Naive thymus-derived CD4-positive, alpha-beta T cell (primary cell): ENCODE data around the gene ACACA. TPM values are rescaled to one million over a fixed set of nuclear protein-coding genes. Genes with fewer than 3 reads are reported as not detected.
A peak's percentile ranks its signal among the peaks of the same experiment; 100 is the strongest.

ENCODE experiments used
- ATAC-seq: fragments of 150-1000 bp; cut with Tn5 transposase; 2 replicates; pipeline ENCODE4 v1.10.0; 2021; ENCODE audit warnings: mild to moderate bottlenecking, moderate library complexity
- CTCF ChIA-PET: fragments of 350-600 bp; sonication (Branson Sonifier 250); formaldehyde crosslinking; loops from one replicate; lab custom pipeline; 2021; ENCODE audit warnings: antibody characterized with exemption; lab: Charles Lee
- POLR2A ChIA-PET: fragments of 350-600 bp; sonication (Branson Sonifier 250); formaldehyde crosslinking; loops from one replicate; lab custom pipeline; 2021; ENCODE audit warnings: antibody characterized with exemption, inconsistent platforms; lab: Charles Lee
- DNase-seq, 9 donors: peaks; one replicate each; pipeline versions ENCODE4 v3.0.0 to v3.0.0-alpha.2; 2020 to 2022; ENCODE audit warnings: mixed read lengths in 1 of 9
- H3K27ac ChIP-seq: one replicate; pipeline ENCODE4 v1.7.0; 2013; ENCODE audit warnings: mild to moderate bottlenecking, low read depth, low read length, moderate library complexity
- H3K27me3 ChIP-seq, 2 donors: one replicate each; pipeline ENCODE4 v1.7.0; 2013; ENCODE audit warnings: low read length in 2 of 2, mild to moderate bottlenecking in 2 of 2, moderate library complexity in 2 of 2; ENCODE audit not compliant: control insufficient read depth in 2 of 2, insufficient read depth in 2 of 2
- H3K36me3 ChIP-seq, 3 experiments: 1 replicate in 2 of 3; 2 replicates in 1 of 3; pipeline ENCODE4 v1.7.0; 2013; ENCODE audit warnings: low read length in 3 of 3, mild to moderate bottlenecking in 3 of 3, moderate library complexity in 1 of 3; ENCODE audit not compliant: insufficient read depth in 3 of 3, control insufficient read depth in 2 of 3
- H3K4me1 ChIP-seq, 2 donors: one replicate each; pipeline ENCODE4 v1.7.0; 2013; ENCODE audit warnings: low read length in 2 of 2, mild to moderate bottlenecking in 2 of 2, moderate library complexity in 1 of 2; ENCODE audit not compliant: control insufficient read depth in 2 of 2, insufficient read depth in 2 of 2
- H3K4me3 ChIP-seq: 2 replicates; pipeline ENCODE4 v1.7.0; 2013; ENCODE audit warnings: mild to moderate bottlenecking, low read length
- H3K9me3 ChIP-seq, 3 experiments: 1 replicate in 2 of 3; 2 replicates in 1 of 3; pipeline ENCODE4 v1.7.0; 2013; ENCODE audit warnings: low read length in 3 of 3; ENCODE audit not compliant: control insufficient read depth in 2 of 3
- H3K27ac Mint-ChIP-seq, 9 donors: one replicate each; pipeline ENCODE4 v1.8.0; 2020 to 2022; ENCODE audit warnings: mixed read lengths in 9 of 9, mild to moderate bottlenecking in 8 of 9, moderate library complexity in 5 of 9, inconsistent platforms in 2 of 9
- H3K27me3 Mint-ChIP-seq, 5 donors: one replicate each; pipeline ENCODE4 v1.8.0; 2021 to 2022; ENCODE audit warnings: mixed read lengths in 5 of 5, mild to moderate bottlenecking in 1 of 5
- H3K36me3 Mint-ChIP-seq, 5 donors: one replicate each; pipeline ENCODE4 v1.8.0; 2020 to 2022; ENCODE audit warnings: mixed read lengths in 5 of 5, mild to moderate bottlenecking in 3 of 5, inconsistent platforms in 1 of 5
- H3K4me1 Mint-ChIP-seq, 7 donors: one replicate each; pipeline ENCODE4 v1.8.0; 2020 to 2022; ENCODE audit warnings: mixed read lengths in 7 of 7, mild to moderate bottlenecking in 3 of 7, inconsistent platforms in 1 of 7
- H3K4me3 Mint-ChIP-seq, 10 donors: one replicate each; pipeline ENCODE4 v1.8.0; 2020 to 2022; ENCODE audit warnings: mild to moderate bottlenecking in 10 of 10, mixed read lengths in 10 of 10, moderate library complexity in 6 of 10, inconsistent platforms in 2 of 10
- H3K9me3 Mint-ChIP-seq, 11 donors: one replicate each; pipeline ENCODE4 v1.8.0; 2020 to 2022; ENCODE audit warnings: mixed read lengths in 11 of 11, mild to moderate bottlenecking in 4 of 11, inconsistent platforms in 1 of 11, moderate library complexity in 1 of 11
- intact Hi-C, 2 donors: fragments of 100-400 bp; cut with micrococcal nuclease; formaldehyde crosslinking; loops; one replicate each; pipeline ENCODE4 v1.15.1; 2023
- polyA plus RNA-seq, 2 donors: library from polyadenylated mRNA; unstranded; fragments of 300-500 nt; fragmentation: Illumina TruSeq; gene quantifications; one replicate each; pipeline ENCODE4 v1.2.3, GENCODE V29; 2021
- total RNA-seq, 6 experiments: library from RNA in 5 of 6; stranded (reverse) in 5 of 6; gene quantifications; 1 replicate in 5 of 6; 2 replicates in 1 of 6; pipeline ENCODE4 v1.2.3 and lab custom pipeline; 2021 to 2026

The ACACA gene
- total and polyA plus RNA-seq, 7 experiments from 2014 or later: 6.1 to 47.0 (median 14.5) TPM

GRCh38 chr17:37168731-37169353, 237.8 kb downstream of the ACACA start:
- ATAC-seq (no peak), DNase-seq (no peak)
- Histone ChIP-seq H3K4me1 (no peaks in the 10 kb centered on the region), H3K9me3 (no peaks in the 10 kb centered on the region), H3K36me3 (peaks cover 0 to 3% (median 0%) of the 10 kb centered on the region in 3 experiments), H3K27ac (no peak overlapping the region), H3K27me3 (no peaks in the 10 kb centered on the region), H3K4me3 (no peak overlapping the region)
- peaks cover 0 to 9% (median 0%) of the 10 kb centered on the region in 5 donors for H3K36me3 Mint-ChIP-seq
- POLR2A ChIA-PET: no interaction called here
- H3K4me3 Mint-ChIP-seq: no peak overlapping the region
- no peak overlapping the region for H3K27ac Mint-ChIP-seq
- CTCF ChIA-PET: no interaction called here
- no peaks in the 10 kb centered on the region for H3K27me3 Mint-ChIP-seq
- intact Hi-C loops: no loop called here
- peaks cover 0 to 1% (median 0%) of the 10 kb centered on the region in 7 donors for H3K4me1 Mint-ChIP-seq
- H3K9me3 Mint-ChIP-seq: no peaks in the 10 kb centered on the region

GRCh38 chr17:37167756-37168155, 238.9 kb downstream of the ACACA start:
- H3K4me3 ChIP-seq: no peak overlapping the region
- Mint-ChIP-seq H3K36me3 (peaks cover 0 to 15% (median 2%) of the 10 kb centered on the region in 5 donors), H3K4me1 (peaks cover 0 to 1% (median 0%) of the 10 kb centered on the region in 7 donors), H3K27me3 (no peaks in the 10 kb centered on the region), H3K4me3 (no peak overlapping the region), H3K9me3 (no peaks in the 10 kb centered on the region), H3K27ac (no peak overlapping the region)
- POLR2A ChIA-PET: no interaction called here
- CTCF ChIA-PET: no interaction called here
- intact Hi-C loops: no loop called here
- H3K36me3 ChIP-seq: peaks cover 0 to 9% (median 0%) of the 10 kb centered on the region in 3 experiments
- H3K27ac ChIP-seq: no peak overlapping the region
- DNase-seq (no peak), ATAC-seq (no peak)
- no peaks in the 10 kb centered on the region for H3K4me1 ChIP-seq
- no peaks in the 10 kb centered on the region for H3K9me3 ChIP-seq
- H3K27me3 ChIP-seq: no peaks in the 10 kb centered on the region

- H3K27ac ChIP-seq: no peak overlapping the region
- H3K4me1 ChIP-seq: no peaks in the 10 kb centered on the region
- no peaks in the 10 kb centered on the region for H3K4me1 Mint-ChIP-seq
- ChIA-PET CTCF (no interaction called here), POLR2A (no interaction called here)
- H3K27me3 ChIP-seq: no peaks in the 10 kb centered on the region
- H3K9me3 Mint-ChIP-seq: no peaks in the 10 kb centered on the region
- H3K36me3 Mint-ChIP-seq: peaks cover 6 to 40% (median 22%) of the 10 kb centered on the region in 5 donors
- H3K9me3 ChIP-seq: no peaks in the 10 kb centered on the region
- ATAC-seq: no peak
- H3K36me3 ChIP-seq: peaks cover 0 to 24% (median 0%) of the 10 kb centered on the region in 3 experiments
- intact Hi-C loops: no loop called here
- peak overlapping the region in 1 of 9 donors; percentile 43 for H3K27ac Mint-ChIP-seq
- H3K4me3 Mint-ChIP-seq: no peak overlapping the region
- H3K4me3 ChIP-seq: no peak overlapping the region
- H3K27me3 Mint-ChIP-seq: no peaks in the 10 kb centered on the region
- no peak for DNase-seq
Observed at GRCh38 chr17:37164057-37164456, 242.6 kb downstream of the ACACA start.

GRCh38 chr17:37162800-37163199, 243.8 kb downstream of the ACACA start:
- H3K4me3 ChIP-seq: no peak overlapping the region
- intact Hi-C loops: no loop called here
- H3K36me3 ChIP-seq: peaks cover 0 to 24% (median 0%) of the 10 kb centered on the region in 3 experiments
- Mint-ChIP-seq H3K27me3 (no peaks in the 10 kb centered on the region), H3K27ac (no peak overlapping the region), H3K9me3 (no peaks in the 10 kb centered on the region), H3K4me1 (no peaks in the 10 kb centered on the region), H3K36me3 (peaks cover 9 to 47% (median 27%) of the 10 kb centered on the region in 5 donors), H3K4me3 (no peak overlapping the region)
- DNase-seq (no peak), ATAC-seq (no peak)
- ChIA-PET POLR2A (no interaction called here), CTCF (no interaction called here)
- no peaks in the 10 kb centered on the region for H3K9me3 ChIP-seq
- no peaks in the 10 kb centered on the region for H3K27me3 ChIP-seq
- no peak overlapping the region for H3K27ac ChIP-seq
- H3K4me1 ChIP-seq: no peaks in the 10 kb centered on the region

- ChIA-PET POLR2A (no interaction called here), CTCF (no interaction called here)
- Histone ChIP-seq H3K4me3 (no peak overlapping the region), H3K9me3 (no peaks in the 10 kb centered on the region), H3K4me1 (no peaks in the 10 kb centered on the region), H3K27ac (no peak overlapping the region), H3K36me3 (peaks cover 0 to 24% (median 0%) of the 10 kb centered on the region in 3 experiments), H3K27me3 (no peaks in the 10 kb centered on the region)
- Mint-ChIP-seq H3K27ac (peak overlapping the region in 1 of 9 donors; percentile 4), H3K9me3 (no peaks in the 10 kb centered on the region), H3K36me3 (peaks cover 10 to 54% (median 33%) of the 10 kb centered on the region in 5 donors), H3K4me1 (no peaks in the 10 kb centered on the region), H3K4me3 (no peak overlapping the region), H3K27me3 (no peaks in the 10 kb centered on the region)
- DNase-seq (no peak), ATAC-seq (no peak)
- intact Hi-C loops: no loop called here
Observed at GRCh38 chr17:37160944-37161343, 245.7 kb downstream of the ACACA start.

- ChIA-PET POLR2A (no interaction called here), CTCF (no interaction called here)
- Histone ChIP-seq H3K27ac (no peak overlapping the region), H3K9me3 (no peaks in the 10 kb centered on the region), H3K4me1 (no peaks in the 10 kb centered on the region), H3K36me3 (peaks cover 0 to 17% (median 0%) of the 10 kb centered on the region in 3 experiments), H3K4me3 (no peak overlapping the region), H3K27me3 (no peaks in the 10 kb centered on the region)
- Mint-ChIP-seq H3K27me3 (no peaks in the 10 kb centered on the region), H3K4me3 (no peak overlapping the region), H3K36me3 (peaks cover 10 to 57% (median 31%) of the 10 kb centered on the region in 5 donors), H3K4me1 (no peaks in the 10 kb centered on the region), H3K9me3 (no peaks in the 10 kb centered on the region), H3K27ac (no peak overlapping the region)
- ATAC-seq: no peak
- DNase-seq: no peak
- intact Hi-C loops: no loop called here
Observed at GRCh38 chr17:37158290-37158689, 248.3 kb downstream of the ACACA start.

GRCh38 chr17:37148156-37148555, 258.5 kb downstream of the ACACA start:
- peaks cover 0 to 2% (median 0%) of the 10 kb centered on the region in 11 donors for H3K9me3 Mint-ChIP-seq
- CTCF ChIA-PET: no interaction called here
- POLR2A ChIA-PET: no interaction called here

More at GRCh38 chr17:37148156-37148555, 258.5 kb downstream of the ACACA start:
- Histone ChIP-seq H3K9me3 (no peaks in the 10 kb centered on the region), H3K27me3 (no peaks in the 10 kb centered on the region), H3K4me3 (no peak overlapping the region), H3K4me1 (peaks cover 0 to 6% of the 10 kb centered on the region in 2 donors), H3K36me3 (no peaks in the 10 kb centered on the region), H3K27ac (no peak overlapping the region)
- intact Hi-C loops: no loop called here
- Mint-ChIP-seq H3K4me3 (no peak overlapping the region), H3K27me3 (no peaks in the 10 kb centered on the region), H3K4me1 (peaks cover 0 to 27% (median 15%) of the 10 kb centered on the region in 7 donors), H3K36me3 (peaks cover 5 to 52% (median 28%) of the 10 kb centered on the region in 5 donors), H3K27ac (peak overlapping the region in 2 of 9 donors; percentile 8 to 36)
- DNase-seq (no peak), ATAC-seq (no peak)
